Common myeloid progenitor, CD34-positive (primary cell): ENCODE data around the gene ABRAXAS1.

Experiments used
- CTCF ChIA-PET: fragments of 350-600 bp; sonication (Branson Sonifier 250); formaldehyde crosslinking; loops from one replicate; lab custom pipeline; 2021; ENCODE audit warnings: antibody characterized with exemption; lab: Charles Lee
- POLR2A ChIA-PET: fragments of 350-600 bp; sonication (Branson Sonifier 250); formaldehyde crosslinking; loops from one replicate; lab custom pipeline; 2021; ENCODE audit warnings: antibody characterized with exemption; lab: Charles Lee
- DNase-seq, 3 donors: peaks; one replicate each; pipeline versions ENCODE4 v3.0.0 to v3.0.0-alpha.2; 2013
- H3K27ac ChIP-seq, 2 experiments: 1 replicate in 1 of 2; 2 replicates in 1 of 2; pipeline ENCODE4 v1.7.0; 2013; ENCODE audit warnings: inconsistent platforms in 2 of 2, low read length in 2 of 2, mild to moderate bottlenecking in 2 of 2, low read depth in 1 of 2, moderate library complexity in 1 of 2; ENCODE audit not compliant: severe bottlenecking in 2 of 2, insufficient read depth in 1 of 2, poor library complexity in 1 of 2
- H3K27me3 ChIP-seq, 5 experiments: replicated peaks in 2 of 5; 1 replicate in 3 of 5; 2 replicates in 2 of 5; pipeline versions ENCODE4 v1.6.1 to v1.7.0; 2013; ENCODE audit warnings: low read length in 4 of 5, mild to moderate bottlenecking in 2 of 5, moderate library complexity in 2 of 5, inconsistent platforms in 1 of 5; ENCODE audit not compliant: insufficient read depth in 5 of 5, control insufficient read depth in 4 of 5
- H3K36me3 ChIP-seq, 4 experiments: 1 replicate in 2 of 4; 2 replicates in 2 of 4; pipeline versions ENCODE4 v1.6.1 to v1.7.0; 2013; ENCODE audit warnings: low read length in 3 of 4, control low read depth in 1 of 4, mild to moderate bottlenecking in 1 of 4; ENCODE audit not compliant: control insufficient read depth in 4 of 4, insufficient read depth in 4 of 4
- H3K4me1 ChIP-seq, 4 experiments: 1 replicate in 3 of 4; 2 replicates in 1 of 4; pipeline versions ENCODE4 v1.6.1 to v1.7.1; 2013; ENCODE audit warnings: low read length in 3 of 4, mild to moderate bottlenecking in 3 of 4, control low read depth in 1 of 4, inconsistent platforms in 1 of 4, moderate library complexity in 1 of 4; ENCODE audit not compliant: control insufficient read depth in 4 of 4, insufficient read depth in 4 of 4; ENCODE audit errors: control extremely low read depth in 1 of 4
- H3K4me3 ChIP-seq, 7 experiments: 1 replicate in 4 of 7; 2 replicates in 3 of 7; pipeline versions ENCODE4 v1.5.1 to v1.7.0; 2013; ENCODE audit warnings: mild to moderate bottlenecking in 7 of 7, low read length in 6 of 7, moderate library complexity in 6 of 7, inconsistent platforms in 2 of 7, low read depth in 2 of 7, control low read depth in 1 of 7; ENCODE audit not compliant: insufficient read depth in 4 of 7, control insufficient read depth in 1 of 7; ENCODE audit errors: extremely low read depth in 1 of 7
- H3K9me3 ChIP-seq, 5 experiments: 1 replicate in 4 of 5; 2 replicates in 1 of 5; pipeline versions ENCODE4 v1.6.1 to v1.7.1; 2013; ENCODE audit warnings: low read length in 4 of 5, mild to moderate bottlenecking in 2 of 5, inconsistent platforms in 1 of 5, low read depth in 1 of 5, moderate library complexity in 1 of 5; ENCODE audit not compliant: control insufficient read depth in 4 of 5, insufficient read depth in 2 of 5; ENCODE audit errors: control extremely low read depth in 1 of 5
- WGBS: methylation state at CpG from one replicate; pipeline ENCODE4 v1.1.5; 2013; ENCODE audit not compliant: insufficient coverage; 5-methylcytosine and 5-hydroxymethylcytosine counted together

The ABRAXAS1 gene

GRCh38 chr4:83436680-83437079, 48.2 kb downstream of the ABRAXAS1 start:
- H3K4me3 ChIP-seq, result no peak overlapping the region
- peaks cover 2 to 26% (median 6%) of the 10 kb centered on the region in 4 experiments for H3K36me3 ChIP-seq
- ChIA-PET POLR2A (no interaction called here), CTCF (no interaction called here)
- no peaks in the 10 kb centered on the region for H3K4me1 ChIP-seq
- H3K27me3 ChIP-seq, result no peaks in the 10 kb centered on the region
- H3K27ac ChIP-seq, result no peak overlapping the region
- no peak for DNase-seq
- WGBS, result 90% methylated on average over 3 of the region's 4 CpGs
- no peaks in the 10 kb centered on the region for H3K9me3 ChIP-seq

- Histone ChIP-seq H3K27me3 (no peaks in the 10 kb centered on the region), H3K27ac (no peak overlapping the region), H3K4me3 (no peak overlapping the region), H3K9me3 (no peaks in the 10 kb centered on the region), H3K4me1 (peaks cover 0 to under 1% (median 0%) of the 10 kb centered on the region in 4 experiments), H3K36me3 (peaks cover 3 to 18% (median 10%) of the 10 kb centered on the region in 4 experiments)
- CTCF ChIA-PET, result no interaction called here
- WGBS, result no CpG with 5 or more reads among the region's 1 CpG
- no peak for DNase-seq
- POLR2A ChIA-PET, result no interaction called here
Measured at GRCh38 chr4:83431200-83431599, 53.7 kb downstream of the ABRAXAS1 start.

GRCh38 chr4:83418211-83418610, 66.7 kb downstream of the ABRAXAS1 start:
- Histone ChIP-seq H3K27ac (no peak overlapping the region), H3K4me3 (no peak overlapping the region), H3K36me3 (peaks cover 0 to 58% (median 34%) of the 10 kb centered on the region in 4 experiments), H3K4me1 (no peaks in the 10 kb centered on the region), H3K9me3 (no peaks in the 10 kb centered on the region), H3K27me3 (no peaks in the 10 kb centered on the region)
- ChIA-PET POLR2A (no interaction called here), CTCF (interaction anchor here (1.2 kb wide), 1 partner anchor 10 kb away, joined by 3 read pairs; no protein-coding TSS in a partner anchor)
- DNase-seq, result no peak

- Histone ChIP-seq H3K27ac (no peak overlapping the region), H3K27me3 (no peaks in the 10 kb centered on the region), H3K9me3 (no peaks in the 10 kb centered on the region), H3K4me3 (no peak overlapping the region), H3K36me3 (peaks cover 0 to 57% (median 37%) of the 10 kb centered on the region in 4 experiments), H3K4me1 (no peaks in the 10 kb centered on the region)
- WGBS, result 100% methylated on average over 1 of the region's 4 CpGs
- ChIA-PET POLR2A (no interaction called here), CTCF (interaction anchor here (1.2 kb wide), 1 partner anchor 9 kb away, joined by 3 read pairs; no protein-coding TSS in a partner anchor)
- no peak for DNase-seq
Measured at GRCh38 chr4:83417566-83417965, 67.3 kb downstream of the ABRAXAS1 start.

GRCh38 chr4:83413676-83414075, 71.2 kb downstream of the ABRAXAS1 start:
- no peaks in the 10 kb centered on the region for H3K4me1 ChIP-seq
- H3K36me3 ChIP-seq, result peaks cover 0 to 53% (median 34%) of the 10 kb centered on the region in 4 experiments
- H3K4me3 ChIP-seq, result no peak overlapping the region
- no peak overlapping the region for H3K27ac ChIP-seq
- H3K27me3 ChIP-seq, result no peaks in the 10 kb centered on the region
- no peak for DNase-seq
- ChIA-PET POLR2A (no interaction called here), CTCF (interaction anchor here (1.1 to 1.6 kb wide), 2 partner anchors 9 to 21 kb away, joined by 3 to 5 read pairs; no protein-coding TSS in a partner anchor)
- WGBS, result no CpG with 5 or more reads among the region's 2 CpGs
- H3K9me3 ChIP-seq, result no peaks in the 10 kb centered on the region
